GM12873 (cell line): ENCODE data around the gene NDUFAF8.

ENCODE experiments used
- CTCF ChIP-seq: IDR thresholded peaks from 2 replicates; pipeline ENCODE4 v1.5.1; 2012; ENCODE audit warnings: low read depth, mild to moderate bottlenecking, moderate library complexity, low read length, control low read depth; ENCODE audit not compliant: insufficient read depth; ENCODE audit errors: missing control alignments

The NDUFAF8 gene

DNA sequence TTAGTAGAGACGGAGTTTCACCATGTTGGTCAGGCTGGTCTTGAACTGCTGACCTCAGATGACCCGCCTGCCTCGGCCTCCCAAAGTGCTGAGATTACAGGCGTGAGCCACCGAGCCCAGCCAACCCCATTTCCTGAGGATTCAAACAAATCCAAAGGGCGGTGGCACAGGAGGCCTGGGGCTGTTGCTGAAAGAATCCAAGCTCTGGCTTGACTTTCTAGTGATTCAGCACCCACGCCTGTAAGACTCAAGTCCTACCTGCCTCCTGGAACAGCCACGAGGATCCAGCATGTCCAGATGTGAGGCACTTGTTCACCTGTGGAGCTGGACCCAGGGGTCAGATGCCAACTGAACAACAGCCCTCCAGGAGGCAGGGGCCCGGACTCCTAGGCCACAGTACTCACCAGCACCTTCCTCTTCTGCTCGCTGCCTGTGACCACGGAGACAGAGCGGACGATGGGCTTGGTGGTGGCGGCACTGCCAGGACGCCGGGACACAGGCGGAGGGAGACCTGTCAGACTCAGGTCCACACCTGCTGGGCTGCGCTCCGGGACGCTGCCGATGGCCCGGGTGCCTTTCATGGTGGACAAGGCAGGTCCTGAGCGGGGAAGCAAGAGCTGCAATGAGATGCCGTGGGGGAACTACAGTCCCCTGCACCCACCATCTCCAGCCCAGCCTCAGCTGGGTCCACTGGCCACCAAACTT is 19.5 kb upstream of the NDUFAF8 start:
- TF ChIP-seq CTCF, result no peak

DNA sequence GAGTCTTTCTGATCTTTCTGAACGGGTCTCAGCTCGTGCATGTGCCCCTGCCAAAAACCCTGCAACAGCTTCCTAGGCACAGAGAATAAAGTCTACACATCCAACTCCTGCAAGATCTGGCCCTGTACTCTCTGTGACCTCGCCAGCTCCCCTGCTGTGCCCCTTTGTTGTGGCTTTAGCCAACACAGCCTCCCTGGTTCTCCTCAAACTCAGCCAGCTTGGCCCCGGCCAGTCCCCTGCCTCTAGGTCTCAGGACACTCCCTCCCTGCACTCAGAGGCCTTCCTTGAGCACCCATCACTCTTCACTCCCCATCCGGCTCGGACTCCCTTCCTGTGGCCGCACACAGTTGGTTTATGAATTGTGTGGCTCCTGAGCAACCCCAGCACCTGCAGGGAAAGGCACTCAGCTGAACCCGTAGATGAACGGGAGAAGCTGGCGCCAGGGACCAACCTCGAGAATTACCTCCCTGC is 17.7 kb upstream of the NDUFAF8 start:
- TF ChIP-seq CTCF, result no peak

- TF ChIP-seq CTCF, result no peak
These were observed 17.1 kb upstream of the NDUFAF8 start for GRCh38 chr17:81221842-81222619.

DNA sequence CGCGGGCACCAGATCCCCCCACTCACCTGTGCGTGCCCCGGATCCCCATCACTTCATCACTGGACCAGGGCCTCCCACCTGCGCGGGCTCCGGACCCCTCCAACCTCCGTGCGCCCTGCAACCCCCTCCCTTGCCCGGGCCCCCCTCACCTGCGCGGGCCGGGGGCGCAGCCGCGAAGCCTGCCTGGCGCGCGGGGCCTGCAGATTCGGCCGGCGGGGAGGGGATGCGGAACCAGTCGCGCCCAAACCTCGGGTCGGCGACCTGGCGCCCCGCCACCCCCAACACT is 16.6 kb upstream of the NDUFAF8 start:
- no peak for TF ChIP-seq CTCF

GRCh38 chr17:81222906-81223761 is 16.0 kb upstream of the NDUFAF8 start, which contains the start of gene CEP131:
TSS of gene CEP131 (minus strand) at chr17:81222965. CDS start at chr17:81220056, 2,909 bp downstream.
- no peak for TF ChIP-seq CTCF

DNA sequence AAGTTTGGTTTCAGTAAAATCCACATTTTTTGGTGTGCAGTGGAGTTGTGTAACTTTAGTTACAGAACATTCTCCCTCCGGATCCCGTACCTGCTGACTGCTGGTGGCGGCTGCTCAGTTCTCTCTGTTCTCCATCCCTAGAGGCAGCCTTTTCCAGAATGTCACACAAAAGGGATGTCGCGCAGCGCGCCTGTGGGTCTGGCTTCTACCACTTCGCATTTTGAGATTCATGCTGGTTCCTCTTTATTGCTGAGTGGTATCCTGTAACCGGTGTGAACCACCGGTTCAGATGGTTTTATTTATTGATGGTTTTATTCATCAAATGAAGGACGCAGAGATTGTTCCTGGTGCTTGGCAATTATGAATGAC is 15.4 kb upstream of the NDUFAF8 start:
- TF ChIP-seq CTCF, result no peak

GRCh38 chr17:81228420-81228819 is 10.7 kb upstream of the NDUFAF8 start:
- TF ChIP-seq CTCF, result no peak
